Prostate gland (tissue), 2 donors: ENCODE data around the gene EXOC6.

Experiments
- CTCF ChIP-seq, 4 experiments: fragments of 200-600 bp in 2 of 4; fragments of 450-650 bp in 2 of 4; sonication (generic) in 2 of 4; IDR thresholded peaks; 1 replicate in 3 of 4; 2 replicates in 1 of 4; pipeline ENCODE4 v1.5.1; 2016 to 2019; ENCODE audit warnings: antibody characterized with exemption in 4 of 4, mild to moderate bottlenecking in 2 of 4, moderate library complexity in 2 of 4
- POLR2A ChIP-seq: fragments of 450-650 bp; IDR thresholded peaks from one replicate; pipeline ENCODE4 v1.6.1; 2016; ENCODE audit warnings: antibody characterized with exemption, mild to moderate bottlenecking
- POLR2AphosphoS5 ChIP-seq: sonication (generic); formaldehyde crosslinking; IDR thresholded peaks from one replicate; pipeline ENCODE4 v1.6.1; 2017; ENCODE audit warnings: antibody characterized with exemption

GRCh38 chr10:93099670-93100069 is 251.3 kb downstream of the EXOC6 start:
- TF ChIP-seq CTCF (IDR thresholded peaks at IDR 0.05) (no peak), POLR2A (no peak), POLR2AphosphoS5 (no peak)
